ENCODE measurements around the gene KANSL1. TPM values are rescaled to one million over a fixed set of nuclear protein-coding genes. Genes with fewer than 3 reads are reported as not detected.

The KANSL1 gene
- total and polyA plus RNA-seq, 7 donors, result 9.7 to 130 (median 70.7) TPM

GRCh38 chr17:45984368-45984767, 208.9 kb downstream of the KANSL1 start:
- Histone ChIP-seq H3K4me3 (no peak overlapping the region), H3K36me3 (peaks cover 0 to 6% (median 0%) of the 10 kb centered on the region in 4 donors), H3K9me3 (no peaks in the 10 kb centered on the region), H3K4me1 (no peaks in the 10 kb centered on the region), H3K27ac (no peak overlapping the region), H3K27me3 (no peaks in the 10 kb centered on the region)
- TF ChIP-seq EP300 (IDR thresholded peaks at IDR 0.05), result no peak
- TF ChIP-seq POLR2AphosphoS5 (IDR thresholded peaks at IDR 0.05), result no peak
- TF ChIP-seq POLR2A (IDR thresholded peaks at IDR 0.05), result no peak
- TF ChIP-seq, protein P1, sequence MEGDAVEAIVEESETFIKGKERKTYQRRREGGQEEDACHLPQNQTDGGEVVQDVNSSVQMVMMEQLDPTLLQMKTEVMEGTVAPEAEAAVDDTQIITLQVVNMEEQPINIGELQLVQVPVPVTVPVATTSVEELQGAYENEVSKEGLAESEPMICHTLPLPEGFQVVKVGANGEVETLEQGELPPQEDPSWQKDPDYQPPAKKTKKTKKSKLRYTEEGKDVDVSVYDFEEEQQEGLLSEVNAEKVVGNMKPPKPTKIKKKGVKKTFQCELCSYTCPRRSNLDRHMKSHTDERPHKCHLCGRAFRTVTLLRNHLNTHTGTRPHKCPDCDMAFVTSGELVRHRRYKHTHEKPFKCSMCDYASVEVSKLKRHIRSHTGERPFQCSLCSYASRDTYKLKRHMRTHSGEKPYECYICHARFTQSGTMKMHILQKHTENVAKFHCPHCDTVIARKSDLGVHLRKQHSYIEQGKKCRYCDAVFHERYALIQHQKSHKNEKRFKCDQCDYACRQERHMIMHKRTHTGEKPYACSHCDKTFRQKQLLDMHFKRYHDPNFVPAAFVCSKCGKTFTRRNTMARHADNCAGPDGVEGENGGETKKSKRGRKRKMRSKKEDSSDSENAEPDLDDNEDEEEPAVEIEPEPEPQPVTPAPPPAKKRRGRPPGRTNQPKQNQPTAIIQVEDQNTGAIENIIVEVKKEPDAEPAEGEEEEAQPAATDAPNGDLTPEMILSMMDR (IDR thresholded peaks at IDR 0.05), result no peak
- intact Hi-C loops (cut with DNase I), result no loop called here
- DNase-seq, result no peak
- WGBS, 2 donors, result 85 to 89% methylated on average over 5 of the region's 5 CpGs

DNA sequence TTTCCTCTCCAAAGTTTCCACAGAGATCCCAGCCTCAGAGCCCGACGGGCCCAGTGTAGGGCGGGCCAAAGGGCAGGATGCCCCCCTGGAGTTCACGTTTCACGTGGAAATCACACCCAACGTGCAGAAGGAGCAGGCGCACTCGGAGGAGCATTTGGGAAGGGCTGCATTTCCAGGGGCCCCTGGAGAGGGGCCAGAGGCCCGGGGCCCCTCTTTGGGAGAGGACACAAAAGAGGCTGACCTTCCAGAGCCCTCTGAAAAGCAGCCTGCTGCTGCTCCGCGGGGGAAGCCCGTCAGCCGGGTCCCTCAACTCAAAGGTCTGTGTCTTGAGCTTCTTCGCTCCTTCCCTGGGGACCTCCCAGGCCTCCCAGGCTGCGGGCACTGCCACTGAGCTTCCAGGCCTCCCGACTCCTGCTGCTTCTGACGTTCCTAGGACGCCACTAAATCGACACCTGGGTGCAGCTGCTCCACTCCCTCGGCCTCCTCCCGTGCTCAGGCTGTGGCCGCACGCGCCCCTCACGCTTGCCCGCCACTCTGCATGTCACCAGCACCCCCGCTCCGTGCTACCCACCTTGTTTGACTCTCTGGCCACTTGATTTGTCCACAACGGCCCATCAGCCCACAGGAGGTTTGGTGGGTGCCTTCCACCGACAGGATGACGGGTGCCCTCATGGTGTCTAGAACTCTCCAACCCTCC, 209.5 kb downstream of the KANSL1 start:
- Histone ChIP-seq H3K27ac (no peak overlapping the region), H3K9me3 (no peaks in the 10 kb centered on the region), H3K27me3 (no peaks in the 10 kb centered on the region), H3K4me3 (no peak overlapping the region), H3K4me1 (no peaks in the 10 kb centered on the region), H3K36me3 (peaks cover 0 to 6% (median 0%) of the 10 kb centered on the region in 4 donors)
- 76 to 78% methylated on average over 31 of the region's 31 CpGs for WGBS, 2 donors
- intact Hi-C loops (cut with DNase I), result no loop called here
- TF ChIP-seq EP300 (IDR thresholded peaks at IDR 0.05) (no peak), POLR2A (IDR thresholded peaks at IDR 0.05) (no peak), POLR2AphosphoS5 (IDR thresholded peaks at IDR 0.05) (no peak)
- TF ChIP-seq, protein P1 (IDR thresholded peaks at IDR 0.05), result no peak
- no peak for DNase-seq

DNA sequence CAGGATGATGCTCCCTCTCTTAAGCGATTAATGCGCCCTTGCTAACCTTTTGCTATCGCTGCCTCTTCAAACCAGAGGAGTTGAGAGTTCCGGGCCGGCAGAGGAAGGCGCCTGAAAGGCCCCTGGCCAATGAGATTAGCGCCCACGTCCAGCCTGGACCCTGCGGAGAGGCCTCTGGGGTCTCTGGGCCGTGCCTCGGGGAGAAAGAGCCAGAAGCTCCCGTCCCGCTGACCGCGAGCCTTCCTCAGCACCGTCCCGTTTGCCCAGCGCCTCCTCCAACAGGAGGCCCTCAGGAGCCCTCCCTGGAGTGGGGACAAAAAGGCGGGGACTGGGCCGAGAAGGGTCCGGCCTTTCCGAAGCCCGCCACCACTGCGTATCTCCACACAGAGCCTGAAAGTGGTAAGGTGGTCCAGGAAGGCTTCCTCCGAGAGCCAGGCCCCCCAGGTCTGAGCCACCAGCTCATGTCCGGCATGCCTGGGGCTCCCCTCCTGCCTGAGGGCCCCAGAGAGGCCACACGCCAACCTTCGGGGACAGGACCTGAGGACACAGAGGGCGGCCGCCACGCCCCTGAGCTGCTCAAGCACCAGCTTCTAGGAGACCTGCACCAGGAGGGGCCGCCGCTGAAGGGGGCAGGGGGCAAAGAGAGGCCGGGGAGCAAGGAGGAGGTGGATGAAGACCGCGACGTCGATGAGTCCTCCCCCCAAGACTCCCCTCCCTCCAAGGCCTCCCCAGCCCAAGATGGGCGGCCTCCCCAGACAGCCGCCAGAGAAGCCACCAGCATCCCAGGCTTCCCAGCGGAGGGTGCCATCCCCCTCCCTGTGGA, 210.2 kb downstream of the KANSL1 start:
- Histone ChIP-seq H3K4me3 (no peak overlapping the region), H3K27me3 (no peaks in the 10 kb centered on the region), H3K27ac (no peak overlapping the region), H3K9me3 (no peaks in the 10 kb centered on the region), H3K4me1 (no peaks in the 10 kb centered on the region), H3K36me3 (peaks cover 0 to 6% (median 0%) of the 10 kb centered on the region in 4 donors)
- TF ChIP-seq POLR2AphosphoS5 (IDR thresholded peaks at IDR 0.05) (no peak), POLR2A (IDR thresholded peaks at IDR 0.05) (no peak), EP300 (IDR thresholded peaks at IDR 0.05) (no peak)
- TF ChIP-seq, protein P1 (IDR thresholded peaks at IDR 0.05), result no peak
- intact Hi-C loops (cut with DNase I), result no loop called here
- DNase-seq, result no peak
- WGBS, 2 donors, result 90 to 91% methylated on average over 41 of the region's 41 CpGs

- Histone ChIP-seq H3K27ac (no peak overlapping the region), H3K36me3 (peaks cover 0 to 6% (median 0%) of the 10 kb centered on the region in 4 donors), H3K4me1 (no peaks in the 10 kb centered on the region), H3K4me3 (no peak overlapping the region), H3K9me3 (no peaks in the 10 kb centered on the region), H3K27me3 (no peaks in the 10 kb centered on the region)
- intact Hi-C loops (cut with DNase I), result no loop called here
- TF ChIP-seq EP300 (IDR thresholded peaks at IDR 0.05), result no peak
- DNase-seq, result no peak
- 85 to 89% methylated on average over 7 of the region's 7 CpGs for WGBS, 2 donors
Observed at GRCh38 chr17:45981306-45981705, 211.9 kb downstream of the KANSL1 start.

- intact Hi-C loops (cut with DNase I), result no loop called here
- WGBS, 2 donors, result 83 to 89% methylated on average over 6 of the region's 6 CpGs
- Histone ChIP-seq H3K9me3 (no peaks in the 10 kb centered on the region), H3K36me3 (peaks cover 0 to 6% (median 0%) of the 10 kb centered on the region in 4 donors), H3K27me3 (no peaks in the 10 kb centered on the region), H3K4me1 (no peaks in the 10 kb centered on the region), H3K27ac (no peak overlapping the region), H3K4me3 (no peak overlapping the region)
- no peak for DNase-seq
- TF ChIP-seq, protein P1 (IDR thresholded peaks at IDR 0.05), result no peak
- no peak for TF ChIP-seq POLR2A (IDR thresholded peaks at IDR 0.05)
Observed at GRCh38 chr17:45980855-45981254, 212.4 kb downstream of the KANSL1 start.
